ENCODE results near the gene DLK1.

The DLK1 gene

DNA sequence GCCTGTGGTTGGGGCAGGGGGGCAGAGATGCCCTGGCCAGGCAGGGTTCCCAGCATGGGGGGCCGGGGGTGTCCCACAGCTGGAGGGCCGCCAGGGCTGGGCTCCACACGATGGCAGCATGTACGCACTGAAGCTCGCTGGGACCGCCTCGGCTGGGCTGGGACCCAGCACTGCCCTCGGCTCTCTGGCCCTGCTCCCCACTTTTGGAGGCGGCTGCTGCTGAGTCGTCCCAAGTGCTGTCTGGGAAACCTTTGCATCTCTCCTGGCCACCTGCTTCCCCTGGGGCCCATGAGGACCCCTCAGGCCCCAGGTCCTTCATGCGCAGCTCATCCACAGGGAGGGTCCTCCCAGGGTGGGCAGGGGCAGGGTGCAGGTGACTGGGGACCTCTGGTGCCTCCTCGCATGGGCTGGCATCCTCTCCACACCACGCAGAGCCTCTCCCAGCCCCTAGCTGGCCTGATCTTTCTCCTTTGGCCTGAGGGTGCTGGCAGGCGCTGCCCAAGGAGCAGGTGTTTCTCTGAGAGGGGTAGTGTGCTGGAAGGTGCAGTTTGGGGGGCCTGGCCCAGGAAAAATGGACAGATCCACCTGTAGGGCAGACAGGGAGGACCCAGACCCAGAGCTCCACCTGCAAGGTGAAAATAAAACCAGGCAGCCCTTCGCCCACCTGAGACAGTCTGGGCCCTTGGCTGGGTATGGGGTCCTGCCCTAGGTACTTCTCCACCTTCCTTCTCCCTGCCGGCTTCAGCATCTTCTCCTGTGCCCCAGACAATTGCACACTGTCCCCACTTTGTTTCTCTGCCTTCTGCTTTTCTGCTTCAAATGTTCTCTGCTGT is 46.9 kb downstream of the DLK1 start:
- DNase-seq (ENCODE audit: extremely low read depth, low read depth) = no peak
- TF ChIP-seq, protein P1, sequence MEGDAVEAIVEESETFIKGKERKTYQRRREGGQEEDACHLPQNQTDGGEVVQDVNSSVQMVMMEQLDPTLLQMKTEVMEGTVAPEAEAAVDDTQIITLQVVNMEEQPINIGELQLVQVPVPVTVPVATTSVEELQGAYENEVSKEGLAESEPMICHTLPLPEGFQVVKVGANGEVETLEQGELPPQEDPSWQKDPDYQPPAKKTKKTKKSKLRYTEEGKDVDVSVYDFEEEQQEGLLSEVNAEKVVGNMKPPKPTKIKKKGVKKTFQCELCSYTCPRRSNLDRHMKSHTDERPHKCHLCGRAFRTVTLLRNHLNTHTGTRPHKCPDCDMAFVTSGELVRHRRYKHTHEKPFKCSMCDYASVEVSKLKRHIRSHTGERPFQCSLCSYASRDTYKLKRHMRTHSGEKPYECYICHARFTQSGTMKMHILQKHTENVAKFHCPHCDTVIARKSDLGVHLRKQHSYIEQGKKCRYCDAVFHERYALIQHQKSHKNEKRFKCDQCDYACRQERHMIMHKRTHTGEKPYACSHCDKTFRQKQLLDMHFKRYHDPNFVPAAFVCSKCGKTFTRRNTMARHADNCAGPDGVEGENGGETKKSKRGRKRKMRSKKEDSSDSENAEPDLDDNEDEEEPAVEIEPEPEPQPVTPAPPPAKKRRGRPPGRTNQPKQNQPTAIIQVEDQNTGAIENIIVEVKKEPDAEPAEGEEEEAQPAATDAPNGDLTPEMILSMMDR (IDR thresholded peaks at IDR 0.05; ENCODE audit: low read depth, low read length) = no peak

- TF ChIP-seq, protein P1 (IDR thresholded peaks at IDR 0.05; ENCODE audit: low read depth, low read length) = no peak
These were observed 47.5 kb downstream of the DLK1 start for GRCh38 chr14:100774164-100774537.

GRCh38 chr14:100775351-100775830 is 48.7 kb downstream of the DLK1 start:
- no peak for DNase-seq (ENCODE audit: extremely low read depth, low read depth)
- TF ChIP-seq, protein P1 (IDR thresholded peaks at IDR 0.05; ENCODE audit: low read depth, low read length) = no peak

More at GRCh38 chr14:100774164-100774537, 47.5 kb downstream of the DLK1 start:
- no peak for DNase-seq (ENCODE audit: extremely low read depth, low read depth)

DNA sequence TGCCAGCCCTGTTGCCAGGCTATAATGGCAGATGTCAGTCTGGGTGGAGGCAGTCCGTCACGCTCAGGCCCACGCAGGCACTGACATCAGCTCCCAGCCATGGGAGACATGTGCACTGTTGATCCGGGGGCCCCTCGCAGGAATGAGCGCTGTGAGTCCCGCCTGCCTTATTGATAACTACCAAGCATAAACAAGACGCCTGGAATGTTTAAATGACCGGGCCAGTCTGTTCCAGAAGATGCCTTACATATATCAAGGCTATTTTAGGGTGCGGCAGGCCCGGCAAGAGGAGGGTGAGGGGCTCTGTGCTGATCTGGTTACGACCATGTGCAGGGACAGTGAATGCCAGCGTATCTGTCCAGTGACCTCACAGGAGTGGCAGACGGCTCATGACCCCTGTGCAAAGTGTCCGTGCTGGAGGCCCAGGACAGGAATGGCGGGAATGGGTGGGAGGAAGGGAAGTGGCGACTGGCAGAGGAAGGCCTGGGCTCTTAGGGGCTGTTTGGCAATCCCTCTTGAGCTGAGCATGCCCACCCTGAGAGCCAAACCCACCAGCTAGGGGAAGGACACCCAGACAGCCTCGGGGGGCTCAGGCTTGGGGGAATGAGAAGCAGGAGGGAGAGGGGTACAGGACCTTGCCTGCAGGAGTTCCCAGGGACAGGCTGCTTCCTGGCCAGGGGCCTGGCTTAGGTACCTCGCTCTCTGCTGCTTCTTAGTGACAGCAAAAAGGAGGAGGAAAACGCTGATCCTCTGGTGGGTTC is 49.3 kb downstream of the DLK1 start:
- TF ChIP-seq, protein P1 (IDR thresholded peaks at IDR 0.05; ENCODE audit: low read depth, low read length) = no peak
- no peak for DNase-seq (ENCODE audit: extremely low read depth, low read depth)

DNA sequence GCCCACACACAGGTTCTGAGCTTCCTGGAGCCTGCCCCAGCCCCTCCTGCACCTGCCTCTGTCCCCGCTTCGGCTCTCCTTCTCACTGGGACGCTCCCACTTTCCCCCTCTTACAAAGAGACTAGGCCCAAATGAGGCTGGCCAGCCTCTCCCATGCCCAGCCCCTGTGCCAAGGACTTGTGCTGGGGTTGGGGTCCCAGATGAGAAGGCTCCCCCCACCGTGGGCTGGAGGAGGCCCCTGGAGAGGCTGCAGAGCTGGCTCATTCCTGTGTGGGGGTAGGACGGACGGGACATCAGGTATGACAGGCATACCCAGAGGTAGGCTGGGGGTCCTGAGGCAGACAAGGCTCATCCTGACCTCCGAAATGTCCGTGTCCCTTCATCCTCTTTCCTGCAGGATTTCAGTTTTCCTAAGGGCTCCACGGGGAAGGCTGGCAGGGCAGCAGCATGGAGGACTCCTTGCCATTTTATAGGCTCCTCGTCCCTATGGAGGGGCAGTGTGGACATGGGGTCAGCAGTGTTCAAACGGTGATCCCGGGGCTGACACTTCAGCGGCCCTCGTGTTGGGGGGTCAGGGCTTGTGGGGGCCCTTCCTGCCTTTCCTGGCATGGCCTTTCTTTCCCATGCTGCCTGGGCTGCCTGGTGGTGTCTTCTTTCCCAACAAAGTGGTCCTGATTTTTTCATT is 50.1 kb downstream of the DLK1 start:
- DNase-seq (ENCODE audit: extremely low read depth, low read depth) = no peak
- TF ChIP-seq, protein P1 (IDR thresholded peaks at IDR 0.05; ENCODE audit: low read depth, low read length) = no peak

- TF ChIP-seq, protein P1 (IDR thresholded peaks at IDR 0.05; ENCODE audit: low read depth, low read length) = no peak
These were observed 50.7 kb downstream of the DLK1 start for GRCh38 chr14:100777366-100777817.

More at GRCh38 chr14:100777366-100777817, 50.7 kb downstream of the DLK1 start:
- no peak for DNase-seq (ENCODE audit: extremely low read depth, low read depth)
